Large intestine (tissue), 3 donors: ENCODE results near the gene ZNF197. TPM values are rescaled to one million over a fixed set of nuclear protein-coding genes. Genes with fewer than 3 reads are reported as not detected.
"Not testable (repeated sequence)": the region's sequence is repeated elsewhere in the genome, so short reads cannot be mapped to it uniquely, and the experiment has no call there.

Source experiments
- DNase-seq, 2 donors: peaks; one replicate each; pipeline versions ENCODE4 v3.0.0 to v3.0.0-alpha.2; 2013
- H3K27ac ChIP-seq: one replicate; pipeline ENCODE4 v1.5.1; 2013; ENCODE audit warnings: low read length
- H3K27me3 ChIP-seq: 2 replicates; pipeline ENCODE4 v1.6.1; 2013; ENCODE audit warnings: low read length; ENCODE audit not compliant: control insufficient read depth, insufficient read depth
- H3K36me3 ChIP-seq: 2 replicates; pipeline ENCODE4 v1.6.1; 2013; ENCODE audit warnings: low read length; ENCODE audit not compliant: control insufficient read depth, insufficient read depth
- H3K4me1 ChIP-seq: one replicate; pipeline ENCODE4 v1.6.1; 2013; ENCODE audit warnings: low read length; ENCODE audit not compliant: control insufficient read depth, insufficient read depth
- H3K4me3 ChIP-seq: one replicate; pipeline ENCODE4 v1.5.1; 2013; ENCODE audit warnings: low read length
- H3K9me3 ChIP-seq: one replicate; pipeline ENCODE4 v1.6.1; 2013; ENCODE audit warnings: mild to moderate bottlenecking, low read depth, low read length, moderate library complexity; ENCODE audit not compliant: control insufficient read depth
- WGBS: methylation state at CpG from one replicate; pipeline ENCODE4 v1.1.5; 2013; ENCODE audit warnings: low lambda C conversion rate; ENCODE audit not compliant: insufficient coverage; 5-methylcytosine and 5-hydroxymethylcytosine counted together
- polyA plus RNA-seq: library from polyadenylated mRNA; unstranded; fragments of 120-200 nt; gene quantifications from one replicate; pipeline ENCODE4 v1.2.1, GENCODE V29; 2013

Gene ZNF197
- polyA plus RNA-seq, 1 donor, result 22.1 TPM

DNA sequence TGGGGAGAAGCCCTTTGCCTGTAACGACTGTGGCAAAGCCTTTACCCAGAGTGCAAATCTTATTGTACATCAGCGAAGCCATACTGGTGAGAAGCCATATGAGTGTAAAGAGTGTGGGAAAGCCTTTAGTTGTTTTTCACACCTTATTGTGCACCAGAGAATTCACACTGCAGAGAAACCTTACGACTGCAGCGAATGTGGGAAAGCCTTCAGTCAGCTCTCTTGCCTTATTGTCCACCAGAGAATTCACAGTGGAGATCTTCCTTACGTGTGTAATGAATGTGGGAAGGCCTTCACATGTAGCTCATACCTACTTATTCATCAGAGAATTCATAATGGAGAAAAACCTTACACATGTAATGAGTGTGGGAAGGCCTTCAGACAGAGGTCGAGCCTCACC, 34.6 kb downstream of the ZNF197 start:
- H3K27me3 ChIP-seq, result no peaks in the 10 kb centered on the region
- WGBS, result no CpG with 5 or more reads among the region's 6 CpGs
- peaks cover 53% of the 10 kb centered on the region for H3K36me3 ChIP-seq
- no peak for DNase-seq
- H3K27ac ChIP-seq, result no peak overlapping the region
- no peaks in the 10 kb centered on the region for H3K9me3 ChIP-seq
- H3K4me1 ChIP-seq, result no peaks in the 10 kb centered on the region
- H3K4me3 ChIP-seq, result no peak overlapping the region

DNA sequence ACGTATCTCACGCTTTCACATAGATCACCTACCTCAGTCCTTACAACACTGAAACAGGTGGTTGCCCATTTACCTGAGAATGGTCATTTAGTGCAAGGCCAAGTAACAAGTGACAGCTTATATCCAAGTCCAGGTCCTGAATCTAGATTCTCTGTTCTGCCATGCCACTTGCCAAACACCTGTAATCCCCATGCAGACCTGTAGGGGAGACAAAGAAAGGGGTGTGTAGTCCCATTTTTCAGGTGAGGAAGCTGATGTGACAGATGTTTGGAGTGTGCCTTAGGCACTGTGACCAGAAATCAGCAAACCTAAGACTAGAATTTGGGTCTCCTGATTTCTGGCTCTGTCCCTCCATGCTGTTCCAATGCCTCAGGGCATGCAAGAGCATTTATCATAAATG, 36.4 kb downstream of the ZNF197 start:
- Histone ChIP-seq H3K4me1 (no peaks in the 10 kb centered on the region), H3K27me3 (no peaks in the 10 kb centered on the region), H3K9me3 (no peaks in the 10 kb centered on the region), H3K4me3 (no peak overlapping the region), H3K27ac (no peak overlapping the region), H3K36me3 (peaks cover 48% of the 10 kb centered on the region)
- no peak for DNase-seq
- no CpG with 5 or more reads among the region's 2 CpGs for WGBS

DNA sequence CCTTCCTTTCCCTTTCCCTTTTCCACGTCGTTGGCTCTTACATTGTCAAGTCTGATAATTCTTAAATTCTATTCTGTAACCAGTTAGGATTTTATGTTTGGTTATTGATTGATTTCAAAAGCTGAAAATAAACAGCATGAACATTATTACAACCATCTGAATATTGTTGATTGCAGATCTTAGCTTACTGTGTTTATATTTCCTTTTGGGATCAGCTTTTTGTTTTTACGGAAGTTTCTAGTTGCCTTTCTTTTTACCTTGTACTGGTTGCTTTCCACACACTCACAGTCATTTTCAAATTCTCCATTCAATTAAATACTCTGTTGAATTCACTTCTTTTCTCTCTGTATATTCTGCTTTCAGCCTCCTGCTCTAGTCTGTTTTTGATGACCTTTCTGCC, 40.3 kb downstream of the ZNF197 start:
- no peaks in the 10 kb centered on the region for H3K9me3 ChIP-seq
- peaks cover 11% of the 10 kb centered on the region for H3K36me3 ChIP-seq
- 96% methylated on average over 3 of the region's 3 CpGs for WGBS
- H3K27me3 ChIP-seq, result no peaks in the 10 kb centered on the region
- no peak overlapping the region for H3K4me3 ChIP-seq
- DNase-seq, result no peak
- no peaks in the 10 kb centered on the region for H3K4me1 ChIP-seq
- H3K27ac ChIP-seq, result no peak overlapping the region

DNA sequence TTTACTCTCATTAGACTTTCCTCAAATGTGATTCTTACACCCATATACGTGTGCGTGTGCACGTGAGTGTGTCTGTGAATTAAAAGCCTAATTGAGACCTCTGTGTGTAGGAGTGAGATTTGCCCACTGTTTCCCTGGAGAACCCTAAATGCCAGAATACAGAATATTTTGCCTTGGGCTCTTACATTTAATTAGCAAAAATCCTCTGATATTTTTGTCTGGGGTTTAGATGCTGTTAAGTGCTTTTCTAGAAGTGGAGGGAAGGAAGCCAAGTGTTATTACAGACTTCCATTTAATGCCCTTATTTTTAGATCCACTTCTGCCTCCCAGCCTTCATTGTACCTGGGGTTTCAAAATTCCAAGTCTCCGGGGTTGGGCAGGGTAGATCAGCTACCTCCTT, 41.5 kb downstream of the ZNF197 start:
- H3K9me3 ChIP-seq, result no peaks in the 10 kb centered on the region
- H3K27me3 ChIP-seq, result no peaks in the 10 kb centered on the region
- no peak for DNase-seq
- no peak overlapping the region for H3K4me3 ChIP-seq
- H3K4me1 ChIP-seq, result no peaks in the 10 kb centered on the region
- peaks cover under 1% of the 10 kb centered on the region for H3K36me3 ChIP-seq
- H3K27ac ChIP-seq, result no peak overlapping the region
- no CpG with 5 or more reads among the region's 4 CpGs for WGBS

DNA sequence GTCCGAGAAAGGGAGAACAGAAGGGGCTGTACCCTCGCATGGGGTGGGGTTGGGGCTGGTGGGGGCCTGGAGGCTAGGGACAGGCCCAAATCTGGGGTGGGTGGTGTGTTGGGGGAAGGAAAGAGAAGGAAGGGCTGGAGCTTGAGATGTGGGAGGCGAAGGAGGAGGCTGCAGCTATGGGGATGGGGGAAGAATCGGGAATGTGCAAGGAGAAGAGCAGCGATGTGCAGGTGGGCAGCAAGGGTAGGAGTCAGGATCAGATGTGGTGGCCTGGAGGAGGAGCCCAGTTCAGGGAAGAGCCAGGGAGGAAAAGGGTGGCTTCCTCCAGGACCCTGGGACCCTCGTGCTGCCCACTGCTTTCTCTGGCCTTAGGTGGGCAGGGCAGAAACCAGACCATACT, 44.9 kb downstream of the ZNF197 start:
- no peaks in the 10 kb centered on the region for H3K4me1 ChIP-seq
- H3K4me3 ChIP-seq, result no peak overlapping the region
- H3K9me3 ChIP-seq, result no peaks in the 10 kb centered on the region
- H3K27ac ChIP-seq, result no peak overlapping the region
- no peaks in the 10 kb centered on the region for H3K36me3 ChIP-seq
- H3K27me3 ChIP-seq, result no peaks in the 10 kb centered on the region
- no peak for DNase-seq
- no CpG with 5 or more reads among the region's 6 CpGs for WGBS

DNA sequence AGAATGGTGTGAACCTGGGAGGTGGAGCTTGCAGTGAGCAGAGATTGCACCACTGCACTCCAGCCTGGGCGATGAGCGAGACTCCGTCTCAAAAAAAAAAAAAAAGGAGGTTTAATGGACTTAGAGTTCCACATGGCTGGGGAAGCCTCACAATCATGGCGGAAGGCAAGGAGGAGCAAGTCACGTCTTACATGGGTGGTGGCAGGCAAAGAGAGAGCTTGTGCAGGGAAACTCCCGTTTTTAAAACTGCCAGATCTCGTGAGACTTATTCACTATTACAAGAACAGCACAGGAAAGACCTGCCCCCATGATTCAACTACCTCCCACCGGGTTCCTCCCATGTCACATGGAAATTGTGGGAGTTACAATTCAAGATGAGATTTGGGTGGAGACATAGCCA, 48.6 kb downstream of the ZNF197 start:
- not testable (repeated sequence) for H3K27me3 ChIP-seq, H3K4me1 ChIP-seq, H3K9me3 ChIP-seq, DNase-seq, H3K27ac ChIP-seq, H3K4me3 ChIP-seq, H3K36me3 ChIP-seq
- WGBS, result no CpG with 5 or more reads among the region's 8 CpGs

DNA sequence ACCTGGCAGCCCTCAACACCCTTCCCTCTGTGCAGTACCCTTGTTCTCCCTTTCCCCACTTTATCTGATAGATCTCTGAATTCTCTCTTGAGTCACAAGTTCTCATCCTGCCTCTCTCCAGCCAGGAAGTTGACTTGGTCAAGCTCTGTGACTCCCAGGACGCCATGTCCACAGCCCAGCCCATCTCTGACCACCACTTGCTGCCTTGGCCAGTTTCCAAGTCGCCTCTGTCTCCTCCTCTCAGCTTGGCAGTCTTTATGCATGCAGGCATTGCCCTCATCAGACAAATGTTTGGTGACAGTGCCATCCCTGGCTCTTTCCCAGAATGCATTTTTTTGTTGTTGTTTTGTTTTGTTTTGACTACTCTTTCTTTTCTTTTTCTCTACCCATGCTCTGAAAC, 49.4 kb downstream of the ZNF197 start:
- H3K36me3 ChIP-seq, result no peaks in the 10 kb centered on the region
- H3K4me1 ChIP-seq, result no peaks in the 10 kb centered on the region
- no peaks in the 10 kb centered on the region for H3K9me3 ChIP-seq
- 33% methylated on average over 1 of the region's 2 CpGs for whole genome bisulfite sequencing
- H3K27me3 ChIP-seq, result no peaks in the 10 kb centered on the region
- H3K27ac ChIP-seq, result no peak overlapping the region
- DNase-seq, result no peak
- no peak overlapping the region for H3K4me3 ChIP-seq

DNA sequence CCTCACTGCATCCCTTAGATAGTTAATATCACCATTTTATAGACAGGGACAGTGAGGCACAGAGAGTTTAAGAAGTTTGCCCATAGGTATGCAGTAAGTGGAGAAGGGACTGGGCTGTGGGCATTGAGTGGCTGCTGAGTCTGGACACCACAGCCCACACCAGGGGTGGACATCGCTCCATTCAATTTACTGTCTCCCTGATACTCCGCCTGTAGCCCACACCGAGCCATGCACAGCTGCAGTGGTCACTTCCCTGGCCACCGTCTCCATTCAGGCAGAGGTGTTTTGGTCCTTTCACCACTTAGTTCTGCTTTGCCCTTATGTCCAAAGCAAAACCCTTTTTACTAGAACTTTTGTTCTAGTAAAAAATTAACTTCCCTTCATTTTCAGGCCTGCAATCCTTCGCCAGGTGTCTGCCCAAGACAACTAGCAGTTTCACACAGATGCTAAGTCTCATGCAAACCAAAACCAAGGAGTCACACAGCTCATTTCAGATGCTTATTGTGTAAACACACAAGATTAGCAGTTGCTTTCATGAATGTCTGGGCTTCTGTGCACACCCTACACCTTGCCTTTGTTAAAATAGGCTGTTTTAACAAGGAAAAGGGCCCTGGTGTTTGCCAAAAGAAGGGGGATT, 53.8 kb downstream of the ZNF197 start:
- H3K36me3 ChIP-seq, result peaks cover 2% of the 10 kb centered on the region
- H3K27me3 ChIP-seq, result no peaks in the 10 kb centered on the region
- 100% methylated on average over 1 of the region's 5 CpGs for WGBS
- no peak for DNase-seq
- no peaks in the 10 kb centered on the region for H3K4me1 ChIP-seq
- H3K9me3 ChIP-seq, result peaks cover 8% of the 10 kb centered on the region
- H3K4me3 ChIP-seq, result no peak overlapping the region
- no peak overlapping the region for H3K27ac ChIP-seq

DNA sequence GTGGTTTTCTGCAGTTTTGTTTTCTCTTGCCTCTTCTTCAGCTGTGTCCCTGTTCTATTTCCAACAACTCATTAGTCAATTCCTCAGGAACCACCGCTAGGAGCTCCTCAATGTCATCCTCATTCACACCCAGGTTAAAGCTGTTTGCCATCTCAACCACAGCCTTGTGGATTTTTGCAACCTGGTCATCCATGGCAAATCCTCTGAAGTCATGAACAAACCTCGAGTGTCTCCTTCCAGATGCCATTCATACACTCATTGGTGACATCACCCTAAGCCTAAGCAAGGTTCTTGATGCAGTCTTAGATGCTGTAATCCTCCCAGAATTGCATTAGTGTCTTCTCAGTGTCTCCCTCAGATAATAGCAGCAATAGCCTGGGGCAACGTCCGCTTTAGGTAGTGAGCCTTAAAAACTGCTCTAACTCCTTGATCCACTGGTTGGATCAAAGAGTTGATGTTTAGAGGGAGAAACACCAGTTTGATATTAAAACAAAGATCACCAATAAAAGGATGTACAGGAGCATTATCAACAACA, 56.2 kb downstream of the ZNF197 start:
- Histone ChIP-seq H3K4me3 (no peak overlapping the region), H3K36me3 (peaks cover 4% of the 10 kb centered on the region), H3K27ac (no peak overlapping the region), H3K27me3 (no peaks in the 10 kb centered on the region), H3K4me1 (peaks cover 3% of the 10 kb centered on the region), H3K9me3 (peaks cover 8% of the 10 kb centered on the region)
- no peak for DNase-seq
- no CpG with 5 or more reads among the region's 4 CpGs for WGBS

DNA sequence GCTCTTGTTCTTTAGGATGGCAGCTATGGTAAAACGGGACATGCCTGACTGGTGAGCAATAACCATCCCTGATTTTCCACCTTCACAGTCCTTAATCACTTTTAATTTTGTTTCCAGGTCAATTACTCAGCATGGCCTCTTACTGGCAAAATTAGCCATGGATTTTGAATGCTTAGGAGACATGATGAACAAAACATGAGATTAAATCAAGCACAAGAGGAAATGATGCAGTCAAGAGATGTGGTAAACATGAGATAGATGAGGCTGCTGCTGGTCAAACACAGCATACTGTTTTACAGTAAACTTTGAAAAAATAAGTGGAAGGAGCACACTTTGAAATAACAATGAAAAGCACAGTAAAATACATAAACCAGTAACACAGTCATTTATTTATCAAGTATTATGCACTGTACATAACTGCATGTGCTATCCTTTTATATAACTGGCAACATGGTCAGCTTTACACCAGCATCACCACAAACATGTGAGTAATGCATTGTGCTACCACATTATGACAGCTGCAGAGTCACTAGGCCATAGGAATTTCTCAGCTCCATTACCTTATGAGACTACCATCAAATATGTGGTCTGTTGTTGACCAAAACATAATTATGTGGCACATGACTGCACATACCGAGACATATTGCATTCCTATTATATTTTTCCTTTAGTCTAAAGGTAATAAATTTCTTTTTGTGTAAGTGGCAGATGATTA, 57.5 kb downstream of the ZNF197 start:
- WGBS, result no CpG with 5 or more reads among the region's 2 CpGs
- Histone ChIP-seq H3K27ac (no peak overlapping the region), H3K36me3 (peaks cover 4% of the 10 kb centered on the region), H3K9me3 (peaks cover 8% of the 10 kb centered on the region), H3K27me3 (no peaks in the 10 kb centered on the region), H3K4me1 (peaks cover 3% of the 10 kb centered on the region), H3K4me3 (no peak overlapping the region)
- no peak for DNase-seq
